B cell (primary cell): ENCODE results near the gene NEK5. TPM values are rescaled to one million over a fixed set of nuclear protein-coding genes. Genes with fewer than 3 reads are reported as not detected.

Source experiments
- ATAC-seq: fragments of 200-7000 bp; cut with Tn5 transposase; one replicate; pipeline ENCODE4 v1.10.0; 2021; ENCODE audit warnings: low read depth, mild to moderate bottlenecking, moderate number of reproducible peaks, moderate library complexity
- CTCF ChIA-PET: fragments of 350-600 bp; sonication (Branson Sonifier 250); formaldehyde crosslinking; loops from one replicate; lab custom pipeline; 2021; ENCODE audit warnings: antibody characterized with exemption, inconsistent platforms; lab: Charles Lee
- POLR2A ChIA-PET: fragments of 350-600 bp; sonication (Branson Sonifier 250); formaldehyde crosslinking; loops from one replicate; lab custom pipeline; 2021; ENCODE audit warnings: antibody characterized with exemption; lab: Charles Lee
- DNase-seq: peaks from one replicate; pipeline ENCODE4 v3.0.0; 2013
- H2AFZ ChIP-seq: 2 replicates; pipeline ENCODE4 v1.6.1; 2012; ENCODE audit warnings: mild to moderate bottlenecking, low read depth, low read length; ENCODE audit not compliant: insufficient read depth, poor library complexity, severe bottlenecking
- H3K27ac ChIP-seq, 2 donors: 1 replicate in 1 of 2; 2 replicates in 1 of 2; pipeline ENCODE4 v1.5.1; 2012 to 2013; ENCODE audit warnings: low read length in 2 of 2, mild to moderate bottlenecking in 2 of 2, moderate library complexity in 1 of 2
- H3K27me3 ChIP-seq, 4 experiments: fragments of 200-600 bp in 1 of 4; sonication (generic) in 1 of 4; replicated peaks in 1 of 4; 1 replicate in 2 of 4; 2 replicates in 2 of 4; pipeline versions ENCODE4 v1.6.1 to v1.7.0; 2013 to 2016; ENCODE audit warnings: low read length in 3 of 4, mild to moderate bottlenecking in 2 of 4, mixed read lengths in 1 of 4, moderate library complexity in 1 of 4; ENCODE audit not compliant: insufficient read depth in 4 of 4, control insufficient read depth in 3 of 4; ENCODE audit errors: control extremely low read depth in 1 of 4
- H3K36me3 ChIP-seq, 2 experiments: replicated peaks in 1 of 2; 1 replicate in 1 of 2; 2 replicates in 1 of 2; pipeline versions ENCODE4 v1.6.1 to v1.7.1; 2013; ENCODE audit warnings: low read length in 1 of 2; ENCODE audit not compliant: insufficient read depth in 2 of 2, control insufficient read depth in 1 of 2; ENCODE audit errors: control extremely low read depth in 1 of 2, extremely low read depth in 1 of 2
- H3K4me1 ChIP-seq, 2 donors: fragments of 200-600 bp in 1 of 2; sonication (generic) in 1 of 2; 1 replicate in 1 of 2; 2 replicates in 1 of 2; pipeline versions ENCODE4 v1.5.1 to v1.6.1; 2013 to 2017; ENCODE audit warnings: low read length in 2 of 2; ENCODE audit not compliant: control insufficient read depth in 2 of 2, insufficient read depth in 2 of 2
- H3K4me2 ChIP-seq: replicated peaks from 2 replicates; pipeline ENCODE3; 2012; ENCODE audit warnings: mild to moderate bottlenecking, low read depth, low read length; ENCODE audit not compliant: poor library complexity, severe bottlenecking
- H3K4me3 ChIP-seq, 5 experiments: fragments of 200-600 bp in 1 of 5; sonication (generic) in 1 of 5; 1 replicate in 3 of 5; 2 replicates in 2 of 5; pipeline versions ENCODE4 v1.5.1 to v1.7.0; 2011 to 2016; ENCODE audit warnings: low read length in 4 of 5, mild to moderate bottlenecking in 4 of 5, low read depth in 2 of 5, control low read depth in 1 of 5, moderate library complexity in 1 of 5; ENCODE audit not compliant: insufficient read depth in 1 of 5; ENCODE audit errors: control extremely low read depth in 1 of 5, extremely low read depth in 1 of 5
- H3K79me2 ChIP-seq: fragments of 200-600 bp; sonication (generic); one replicate; pipeline ENCODE4 v1.6.0; 2016; ENCODE audit warnings: low read length; ENCODE audit not compliant: control insufficient read depth, insufficient read depth
- H3K9ac ChIP-seq: fragments of 200-600 bp; sonication (generic); 2 replicates; pipeline ENCODE4 v1.6.1; 2017; ENCODE audit warnings: mild to moderate bottlenecking, low read length, moderate library complexity
- H3K9me3 ChIP-seq, 3 donors: one replicate each; pipeline versions ENCODE4 v1.6.1 to v1.7.1; 2013; ENCODE audit warnings: low read length in 2 of 3; ENCODE audit not compliant: control insufficient read depth in 2 of 3, insufficient read depth in 1 of 3; ENCODE audit errors: control extremely low read depth in 1 of 3
- H4K20me1 ChIP-seq: 2 replicates; pipeline ENCODE4 v1.6.0; 2012; ENCODE audit warnings: mild to moderate bottlenecking, low read length; ENCODE audit not compliant: insufficient read depth, control insufficient read depth, poor library complexity, severe bottlenecking
- H3K27ac Mint-ChIP-seq: one replicate; pipeline ENCODE4 v1.8.0; 2021; ENCODE audit warnings: mixed read lengths
- H3K27me3 Mint-ChIP-seq: one replicate; pipeline ENCODE4 v1.8.0; 2021; ENCODE audit warnings: mixed read lengths
- H3K4me1 Mint-ChIP-seq: one replicate; pipeline ENCODE4 v1.8.0; 2021; ENCODE audit warnings: mixed read lengths
- H3K4me3 Mint-ChIP-seq: one replicate; pipeline ENCODE4 v1.8.0; 2021; ENCODE audit warnings: mixed read lengths
- H3K9me3 Mint-ChIP-seq: one replicate; pipeline ENCODE4 v1.8.0; 2022; ENCODE audit warnings: mixed read lengths; ENCODE audit not compliant: insufficient read depth
- CTCF ChIP-seq: fragments of 200-600 bp; IDR thresholded peaks from one replicate; pipeline ENCODE4 v1.8.0; 2022; ENCODE audit warnings: antibody characterized with exemption, mild to moderate bottlenecking
- EZH2 ChIP-seq: IDR thresholded peaks from 2 replicates; pipeline ENCODE4 v1.6.1; 2012; ENCODE audit warnings: borderline replicate concordance, low read depth, mild to moderate bottlenecking, moderate library complexity, low read length; ENCODE audit not compliant: insufficient read depth, poor library complexity, severe bottlenecking
- WGBS: methylation state at CpG from one replicate; pipeline ENCODE4 v1.1.5; 2013; ENCODE audit warnings: missing lambda C conversion rate; ENCODE audit not compliant: insufficient coverage; 5-methylcytosine and 5-hydroxymethylcytosine counted together
- intact Hi-C: fragments of 100-400 bp; cut with micrococcal nuclease; formaldehyde crosslinking; loops from one replicate; pipeline ENCODE4 v1.10.0; 2022
- polyA plus RNA-seq: library from polyadenylated mRNA; depleted of rRNA; stranded (reverse); fragments of >200 nt; gene quantifications from 2 replicates; pipeline ENCODE4 v1.2.3, GENCODE V29; 2012
- total RNA-seq, 2 donors: library from RNA; stranded (reverse); fragments of 120-200 nt in 1 of 2; gene quantifications; 1 replicate in 1 of 2; 2 replicates in 1 of 2; pipeline versions ENCODE4 v1.2.3 to v1.2.4, GENCODE V29; 2013 to 2022

NEK5 gene
- total and polyA plus RNA-seq, 2 donors (not counting 1 experiment from before 2014, with no cell fraction given) = not detected

DNA sequence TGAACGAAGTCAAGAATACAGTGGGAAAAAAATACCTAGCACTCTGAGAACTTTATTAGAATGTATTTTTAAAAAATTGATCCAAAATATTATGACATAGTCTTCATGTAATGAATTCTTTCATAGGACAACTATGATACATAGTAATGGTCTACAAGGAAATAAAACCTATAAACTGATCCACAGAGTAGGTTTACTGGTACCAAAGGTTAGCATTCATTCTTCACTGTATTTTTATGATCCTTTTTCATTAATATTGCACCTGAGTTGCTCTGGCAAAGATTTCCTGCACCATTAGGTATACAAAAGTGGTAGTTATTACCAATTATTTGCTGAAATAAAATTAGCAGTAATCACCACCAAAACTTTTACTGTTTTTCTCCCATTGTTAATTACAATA lies 26.3 kb upstream of the NEK5 start:
- Histone ChIP-seq H3K4me2 (no peak overlapping the region), H3K4me1 (peaks cover 13% of the 10 kb centered on the region in 2 donors), H4K20me1 (no peaks in the 10 kb centered on the region), H3K9me3 (no peaks in the 10 kb centered on the region), H3K36me3 (no peaks in the 10 kb centered on the region), H2AFZ (no peak overlapping the region), H3K4me3 (no peak overlapping the region), H3K27ac (no peak overlapping the region), H3K27me3 (no peaks in the 10 kb centered on the region), H3K79me2 (no peaks in the 10 kb centered on the region), H3K9ac (no peak overlapping the region)
- Mint-ChIP-seq H3K4me1 (peaks cover 20% of the 10 kb centered on the region), H3K27me3 (no peaks in the 10 kb centered on the region), H3K9me3 (no peaks in the 10 kb centered on the region), H3K27ac (no peak overlapping the region), H3K4me3 (no peak overlapping the region)
- ChIA-PET POLR2A (no interaction called here), CTCF (no interaction called here)
- DNase-seq (no peak), ATAC-seq (no peak)
- no peak for TF ChIP-seq CTCF
- no peak for TF ChIP-seq EZH2
- intact Hi-C loops = no loop called here
- no CpG with 5 or more reads among the region's 1 CpG for WGBS

GRCh38 chr13:52147225-52147624 lies 18.4 kb upstream of the NEK5 start:
- no peak overlapping the region for H3K27ac ChIP-seq
- Mint-ChIP-seq H3K4me3 (no peak overlapping the region), H3K9me3 (no peaks in the 10 kb centered on the region), H3K27me3 (no peaks in the 10 kb centered on the region), H3K27ac (no peak overlapping the region), H3K4me1 (no peaks in the 10 kb centered on the region)
- H3K9me3 ChIP-seq = no peaks in the 10 kb centered on the region
- no peaks in the 10 kb centered on the region for H4K20me1 ChIP-seq
- no peak for DNase-seq
- H3K79me2 ChIP-seq = no peaks in the 10 kb centered on the region
- H2AFZ ChIP-seq = no peak overlapping the region
- H3K36me3 ChIP-seq = peaks cover 0 to 3% of the 10 kb centered on the region in 2 experiments
- no peak overlapping the region for H3K4me3 ChIP-seq
- no peaks in the 10 kb centered on the region for H3K4me1 ChIP-seq
- POLR2A ChIA-PET = interaction anchor here (0.6 kb wide), 1 partner anchor 96 kb away, joined by 5 read pairs; no protein-coding TSS in a partner anchor
- H3K4me2 ChIP-seq = no peak overlapping the region
- no peak for TF ChIP-seq EZH2
- no peak for TF ChIP-seq CTCF
- no peak for ATAC-seq
- intact Hi-C loops = no loop called here
- no peaks in the 10 kb centered on the region for H3K27me3 ChIP-seq
- CTCF ChIA-PET = interaction anchor here (0.9 to 1.0 kb wide), 2 partner anchors 20 to 304 kb away, joined by 3 read pairs; no protein-coding TSS in a partner anchor
- no peak overlapping the region for H3K9ac ChIP-seq
- WGBS = no CpG with 5 or more reads among the region's 1 CpG
